OCI-LY7 (cell line): ENCODE results near the gene PTPRE.

ENCODE experiments used
- EZH2phosphoT487 ChIP-seq: fragments of 200-600 bp; sonication (generic); IDR thresholded peaks from 2 replicates; pipeline ENCODE4 v1.6.1; 2018; ENCODE audit warnings: low read depth, borderline replicate concordance, mild to moderate bottlenecking, mixed run types, antibody characterized with exemption, low read length, moderate library complexity, mixed read lengths
- TF ChIP-seq, protein P1 (sequence below): fragments of 200-600 bp; sonication (generic); conservative IDR thresholded peaks from 2 replicates; pipeline ENCODE4 v1.5.1; 2014; ENCODE audit warnings: mild to moderate bottlenecking, antibody characterized with exemption, low read length, moderate library complexity, mixed read lengths

GRCh38 chr10:127921075-127921752, 14.3 kb downstream of the PTPRE start:
- TF ChIP-seq, protein P1, sequence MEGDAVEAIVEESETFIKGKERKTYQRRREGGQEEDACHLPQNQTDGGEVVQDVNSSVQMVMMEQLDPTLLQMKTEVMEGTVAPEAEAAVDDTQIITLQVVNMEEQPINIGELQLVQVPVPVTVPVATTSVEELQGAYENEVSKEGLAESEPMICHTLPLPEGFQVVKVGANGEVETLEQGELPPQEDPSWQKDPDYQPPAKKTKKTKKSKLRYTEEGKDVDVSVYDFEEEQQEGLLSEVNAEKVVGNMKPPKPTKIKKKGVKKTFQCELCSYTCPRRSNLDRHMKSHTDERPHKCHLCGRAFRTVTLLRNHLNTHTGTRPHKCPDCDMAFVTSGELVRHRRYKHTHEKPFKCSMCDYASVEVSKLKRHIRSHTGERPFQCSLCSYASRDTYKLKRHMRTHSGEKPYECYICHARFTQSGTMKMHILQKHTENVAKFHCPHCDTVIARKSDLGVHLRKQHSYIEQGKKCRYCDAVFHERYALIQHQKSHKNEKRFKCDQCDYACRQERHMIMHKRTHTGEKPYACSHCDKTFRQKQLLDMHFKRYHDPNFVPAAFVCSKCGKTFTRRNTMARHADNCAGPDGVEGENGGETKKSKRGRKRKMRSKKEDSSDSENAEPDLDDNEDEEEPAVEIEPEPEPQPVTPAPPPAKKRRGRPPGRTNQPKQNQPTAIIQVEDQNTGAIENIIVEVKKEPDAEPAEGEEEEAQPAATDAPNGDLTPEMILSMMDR, result no peak
- no peak for TF ChIP-seq EZH2phosphoT487
